Natural killer cell (primary cell): Measurements from ENCODE around the gene VPS54. TPM values are rescaled to one million over a fixed set of nuclear protein-coding genes. Genes with fewer than 3 reads are reported as not detected.
A peak's percentile ranks its signal among the peaks of the same experiment; 100 is the strongest.

Experiments used
- ATAC-seq, 3 donors: fragments of 150-1000 bp in 2 of 3; fragments of 200-7000 bp in 1 of 3; cut with Tn5 transposase; 1 replicate in 1 of 3; 2 replicates in 2 of 3; pipeline ENCODE4 v1.10.0; 2021; ENCODE audit warnings: mild to moderate bottlenecking in 2 of 3, moderate library complexity in 2 of 3
- DNase-seq, 2 donors: peaks; one replicate each; pipeline versions ENCODE4 v3.0.0 to v3.0.0-alpha.2; 2013 to 2021; ENCODE audit warnings: mixed read lengths in 1 of 2
- H3K27ac ChIP-seq: one replicate; pipeline ENCODE4 v1.5.1; 2013; ENCODE audit warnings: mild to moderate bottlenecking, low read length
- H3K27me3 ChIP-seq: one replicate; pipeline ENCODE4 v1.6.1; 2013; ENCODE audit warnings: low read length; ENCODE audit not compliant: control insufficient read depth, insufficient read depth
- H3K36me3 ChIP-seq: one replicate; pipeline ENCODE4 v1.6.1; 2013; ENCODE audit warnings: low read length; ENCODE audit not compliant: control insufficient read depth, insufficient read depth
- H3K4me1 ChIP-seq: one replicate; pipeline ENCODE4 v1.6.1; 2013; ENCODE audit warnings: low read length; ENCODE audit not compliant: control insufficient read depth, insufficient read depth
- H3K4me3 ChIP-seq: one replicate; pipeline ENCODE4 v1.5.1; 2013; ENCODE audit warnings: low read length
- H3K9me3 ChIP-seq: one replicate; pipeline ENCODE4 v1.6.1; 2013; ENCODE audit warnings: low read length; ENCODE audit not compliant: control insufficient read depth, insufficient read depth
- H3K27ac Mint-ChIP-seq, 2 donors: one replicate each; pipeline ENCODE4 v1.8.0; 2022; ENCODE audit warnings: mild to moderate bottlenecking in 2 of 2, mixed read lengths in 2 of 2, moderate library complexity in 1 of 2
- H3K27me3 Mint-ChIP-seq, 2 donors: one replicate each; pipeline ENCODE4 v1.8.0; 2022; ENCODE audit warnings: low read depth in 2 of 2, mixed read lengths in 2 of 2
- H3K36me3 Mint-ChIP-seq: one replicate; pipeline ENCODE4 v1.8.0; 2022; ENCODE audit warnings: mixed read lengths
- H3K4me1 Mint-ChIP-seq, 2 donors: one replicate each; pipeline ENCODE4 v1.8.0; 2022; ENCODE audit warnings: mixed read lengths in 2 of 2
- H3K4me3 Mint-ChIP-seq: one replicate; pipeline ENCODE4 v1.8.0; 2022; ENCODE audit warnings: mild to moderate bottlenecking, moderate library complexity, mixed read lengths
- H3K9me3 Mint-ChIP-seq, 2 donors: one replicate each; pipeline ENCODE4 v1.8.0; 2022; ENCODE audit warnings: mixed read lengths in 2 of 2
- CTCF ChIP-seq: fragments of 200-600 bp; IDR thresholded peaks from one replicate; pipeline ENCODE4 v1.8.0; 2022; ENCODE audit warnings: antibody characterized with exemption
- WGBS: methylation state at CpG from one replicate; pipeline ENCODE4 v1.1.7; 2013; ENCODE audit warnings: missing lambda C conversion rate; ENCODE audit not compliant: insufficient coverage; 5-methylcytosine and 5-hydroxymethylcytosine counted together
- intact Hi-C: fragments of 100-400 bp; cut with micrococcal nuclease; formaldehyde crosslinking; loops from one replicate; pipeline ENCODE4 v1.14.2; 2022
- total RNA-seq, 4 donors: library from RNA; stranded (reverse); fragments of 120-200 nt in 1 of 4; gene quantifications; one replicate each; pipeline versions ENCODE4 v1.2.3 to v1.2.4, GENCODE V29; 2013 to 2022

VPS54 gene
- total RNA-seq, 3 donors from 2014 or later (not counting 1 experiment from before 2014, with no cell fraction given), result 12.1 to 17.3 (median 13.5) TPM

GRCh38 chr2:63899639-63900038 lies 119.6 kb downstream of the VPS54 start:
- peaks cover 28% of the 10 kb centered on the region for H3K36me3 ChIP-seq
- no peaks in the 10 kb centered on the region for H3K4me1 Mint-ChIP-seq
- no peak for ATAC-seq
- H3K36me3 Mint-ChIP-seq, result peaks cover 11% of the 10 kb centered on the region
- no peak for TF ChIP-seq CTCF
- H3K27ac Mint-ChIP-seq, result no peak overlapping the region
- H3K27me3 ChIP-seq, result no peaks in the 10 kb centered on the region
- WGBS, result 93% methylated on average over 1 of the region's 1 CpG
- H3K27me3 Mint-ChIP-seq, result no peaks in the 10 kb centered on the region
- peaks cover 0 to 2% of the 10 kb centered on the region in 2 donors for H3K9me3 Mint-ChIP-seq
- H3K4me3 ChIP-seq, result no peak overlapping the region
- H3K4me3 Mint-ChIP-seq, result no peak overlapping the region
- DNase-seq, result no peak
- H3K4me1 ChIP-seq, result no peaks in the 10 kb centered on the region
- intact Hi-C loops, result no loop called here
- H3K27ac ChIP-seq, result no peak overlapping the region
- H3K9me3 ChIP-seq, result peaks cover 5% of the 10 kb centered on the region

GRCh38 chr2:63898839-63899238 lies 120.4 kb downstream of the VPS54 start:
- H3K27ac Mint-ChIP-seq, result peak overlapping the region; percentile 4 to 28
- Histone ChIP-seq H3K4me1 (no peaks in the 10 kb centered on the region), H3K27me3 (no peaks in the 10 kb centered on the region), H3K9me3 (peaks cover 5% of the 10 kb centered on the region), H3K4me3 (no peak overlapping the region), H3K27ac (no peak overlapping the region), H3K36me3 (peaks cover 29% of the 10 kb centered on the region)
- H3K9me3 Mint-ChIP-seq, result peaks cover 0 to 2% of the 10 kb centered on the region in 2 donors
- H3K27me3 Mint-ChIP-seq, result no peaks in the 10 kb centered on the region
- ATAC-seq (no peak), DNase-seq (no peak)
- no peak for TF ChIP-seq CTCF
- H3K4me3 Mint-ChIP-seq, result no peak overlapping the region
- WGBS, result 100% methylated on average over 2 of the region's 5 CpGs
- H3K36me3 Mint-ChIP-seq, result peaks cover 9% of the 10 kb centered on the region
- intact Hi-C loops, result no loop called here
- no peaks in the 10 kb centered on the region for H3K4me1 Mint-ChIP-seq

GRCh38 chr2:63894167-63894566 lies 125.1 kb downstream of the VPS54 start:
- H3K27ac ChIP-seq, result no peak overlapping the region

More at GRCh38 chr2:63894167-63894566, 125.1 kb downstream of the VPS54 start:
- DNase-seq (no peak), ATAC-seq (no peak)
- H3K27me3 ChIP-seq, result no peaks in the 10 kb centered on the region
- no peaks in the 10 kb centered on the region for H3K4me1 ChIP-seq
- no peaks in the 10 kb centered on the region for H3K9me3 ChIP-seq
- no peak overlapping the region for H3K4me3 Mint-ChIP-seq
- peak overlapping the region; percentile 14 to 18 for H3K27ac Mint-ChIP-seq
- no peaks in the 10 kb centered on the region for H3K9me3 Mint-ChIP-seq
- peaks cover 63% of the 10 kb centered on the region for H3K36me3 ChIP-seq
- H3K4me1 Mint-ChIP-seq, result peaks cover 0 to 2% of the 10 kb centered on the region in 2 donors
- peaks cover 10% of the 10 kb centered on the region for H3K36me3 Mint-ChIP-seq
- H3K4me3 ChIP-seq, result no peak overlapping the region
- TF ChIP-seq CTCF, result no peak
- 100% methylated on average over 1 of the region's 1 CpG for WGBS
- intact Hi-C loops, result no loop called here
- H3K27me3 Mint-ChIP-seq, result no peaks in the 10 kb centered on the region
